BLaER1 treated with 17β-estradiol and CSF1 and Interleukin-3, amounts not matched to agents 10 nM and 100 nM (cell line): ENCODE measurements around the gene CCDC201.
"Not testable (repeated sequence)": the region's sequence is repeated elsewhere in the genome, so short reads cannot be mapped to it uniquely, and the experiment has no call there.

Experiments used
- H3K27ac ChIP-seq, 11 experiments: shearing (Covaris generic); formaldehyde crosslinking; 2 replicates each; pipeline ENCODE4 v1.8.1; 2022
- H3K27me3 ChIP-seq, 11 experiments: shearing (Covaris generic); formaldehyde crosslinking; 2 replicates each; pipeline ENCODE4 v1.8.1; 2022
- H3K36me3 ChIP-seq, 11 experiments: shearing (Covaris generic); formaldehyde crosslinking; 2 replicates each; pipeline ENCODE4 v1.8.1; 2022
- H3K4me1 ChIP-seq, 10 experiments: shearing (Covaris generic); formaldehyde crosslinking; 2 replicates each; pipeline ENCODE4 v1.8.1; 2022
- H3K4me2 ChIP-seq, 11 experiments: shearing (Covaris generic); formaldehyde crosslinking; 2 replicates each; pipeline ENCODE4 v1.8.1; 2022
- H3K4me3 ChIP-seq, 10 experiments: shearing (Covaris generic); formaldehyde crosslinking; 2 replicates each; pipeline ENCODE4 v1.8.1; 2022
- H3K9ac ChIP-seq, 11 experiments: shearing (Covaris generic); formaldehyde crosslinking; 2 replicates each; pipeline ENCODE4 v1.8.1; 2022
- H3K9me3 ChIP-seq, 11 experiments: shearing (Covaris generic); formaldehyde crosslinking; replicated peaks in 1 of 11; 2 replicates each; pipeline ENCODE4 v1.8.1; 2022
- H4K20me1 ChIP-seq, 11 experiments: shearing (Covaris generic); formaldehyde crosslinking; 2 replicates each; pipeline ENCODE4 v1.8.1; 2022
- Cebpa-rat ChIP-seq, 11 experiments: shearing (Covaris generic); IDR thresholded peaks; 2 replicates each; pipeline ENCODE4 v1.8.1; 2022

The CCDC201 gene

GRCh38 chr7:45869426-45869825 lies 3.5 kb downstream of the CCDC201 start:
- no peak overlapping the region for H3K9ac ChIP-seq
- H3K4me3 ChIP-seq = no peak overlapping the region
- TF ChIP-seq Cebpa-rat (IDR thresholded peaks at IDR 0.05) = no peak
- H3K4me1 ChIP-seq = no peaks in the 10 kb centered on the region
- no peak overlapping the region for H3K4me2 ChIP-seq
- no peaks in the 10 kb centered on the region for H4K20me1 ChIP-seq
- H3K9me3 ChIP-seq = peaks cover 0 to 8% (median 0%) of the 10 kb centered on the region in 11 experiments; a peak in 2 of 22 replicates
- no peaks in the 10 kb centered on the region for H3K27me3 ChIP-seq
- H3K36me3 ChIP-seq = no peaks in the 10 kb centered on the region
- no peak overlapping the region for H3K27ac ChIP-seq

- Histone ChIP-seq H3K36me3 (no peaks in the 10 kb centered on the region), H3K27ac (no peak overlapping the region), H3K4me2 (no peak overlapping the region), H4K20me1 (no peaks in the 10 kb centered on the region), H3K4me1 (no peaks in the 10 kb centered on the region), H3K27me3 (no peaks in the 10 kb centered on the region), H3K9me3 (peaks cover 0 to 8% (median 0%) of the 10 kb centered on the region in 11 experiments; a peak in 2 of 22 replicates), H3K9ac (no peak overlapping the region), H3K4me3 (no peak overlapping the region)
- TF ChIP-seq Cebpa-rat (IDR thresholded peaks at IDR 0.05) = no peak
Measured at GRCh38 chr7:45867471-45867870, 5.4 kb downstream of the CCDC201 start.

- Histone ChIP-seq H3K36me3 (no peaks in the 10 kb centered on the region), H3K9me3 (peaks cover 0 to 8% (median 0%) of the 10 kb centered on the region in 11 experiments; a peak in 2 of 22 replicates), H3K4me2 (no peak overlapping the region), H3K27ac (no peak overlapping the region), H3K4me1 (no peaks in the 10 kb centered on the region), H3K4me3 (no peak overlapping the region), H3K27me3 (no peaks in the 10 kb centered on the region), H3K9ac (no peak overlapping the region), H4K20me1 (no peaks in the 10 kb centered on the region)
- no peak for TF ChIP-seq Cebpa-rat (IDR thresholded peaks at IDR 0.05)
Measured at GRCh38 chr7:45865594-45866410, 7.1 kb downstream of the CCDC201 start.

- Histone ChIP-seq H3K4me2 (no peak overlapping the region), H3K4me1 (peaks cover 0 to 5% (median 0%) of the 10 kb centered on the region in 10 experiments; a peak in 3 of 20 replicates), H3K27me3 (no peaks in the 10 kb centered on the region), H3K9me3 (peaks cover 0 to 8% (median 0%) of the 10 kb centered on the region in 11 experiments; a peak in 2 of 22 replicates), H4K20me1 (no peaks in the 10 kb centered on the region), H3K36me3 (no peaks in the 10 kb centered on the region), H3K9ac (no peak overlapping the region), H3K4me3 (no peak overlapping the region), H3K27ac (no peak overlapping the region)
- TF ChIP-seq Cebpa-rat (IDR thresholded peaks at IDR 0.05) = no peak
Measured at GRCh38 chr7:45863715-45864114, 9.2 kb downstream of the CCDC201 start.

- H3K27ac ChIP-seq, H3K27me3 ChIP-seq, H3K4me3 ChIP-seq, H4K20me1 ChIP-seq, H3K36me3 ChIP-seq, H3K9ac ChIP-seq, H3K4me2 ChIP-seq, H3K9me3 ChIP-seq: not testable (repeated sequence)
- peaks cover 1 to 23% (median 17%) of the 10 kb centered on the region in 10 experiments; a peak in 17 of 20 replicates for H3K4me1 ChIP-seq
Measured at GRCh38 chr7:45856888-45857287, 16.0 kb downstream of the CCDC201 start.

- not testable (repeated sequence) for H3K4me2 ChIP-seq, H3K4me3 ChIP-seq, H3K36me3 ChIP-seq, H4K20me1 ChIP-seq, H3K9ac ChIP-seq, H3K27me3 ChIP-seq, H3K27ac ChIP-seq, H3K9me3 ChIP-seq
- H3K4me1 ChIP-seq = peaks cover 8 to 30% (median 25%) of the 10 kb centered on the region in 10 experiments; a peak in 17 of 20 replicates
Measured at GRCh38 chr7:45855680-45856079, 17.2 kb downstream of the CCDC201 start.

GRCh38 chr7:45853491-45853890 lies 19.4 kb downstream of the CCDC201 start:
- not testable (repeated sequence) for H3K27me3 ChIP-seq, H3K4me3 ChIP-seq, H3K9me3 ChIP-seq

GRCh38 chr7:45852984-45853383 lies 19.9 kb downstream of the CCDC201 start:
- H3K4me2 ChIP-seq = peak overlapping the region in 5 of 11 experiments; percentile 24 to 92 (median 34); a peak in 7 of 22 replicates
- H3K9me3 ChIP-seq, H3K27ac ChIP-seq, H3K36me3 ChIP-seq, H3K27me3 ChIP-seq, H3K9ac ChIP-seq, H3K4me3 ChIP-seq, H4K20me1 ChIP-seq: not testable (repeated sequence)
- H3K4me1 ChIP-seq = peaks cover 8 to 43% (median 35%) of the 10 kb centered on the region in 10 experiments; a peak in 17 of 20 replicates

More at GRCh38 chr7:45853491-45853890, 19.4 kb downstream of the CCDC201 start:
- peak overlapping the region in 5 of 11 experiments; percentile 23 to 84 (median 30); a peak in 6 of 22 replicates for H3K4me2 ChIP-seq
- H3K27ac ChIP-seq, H4K20me1 ChIP-seq, H3K36me3 ChIP-seq, H3K9ac ChIP-seq: not testable (repeated sequence)
- peaks cover 8 to 38% (median 30%) of the 10 kb centered on the region in 10 experiments; a peak in 17 of 20 replicates for H3K4me1 ChIP-seq

GRCh38 chr7:45848734-45849133 lies 24.1 kb downstream of the CCDC201 start:
- peak overlapping the region in 4 of 11 experiments; percentile 56 to 69 (median 63); a peak in 6 of 22 replicates for H3K4me2 ChIP-seq
- H3K36me3 ChIP-seq, H3K27me3 ChIP-seq, H3K27ac ChIP-seq, H3K9ac ChIP-seq, H4K20me1 ChIP-seq, H3K4me3 ChIP-seq, H3K9me3 ChIP-seq: not testable (repeated sequence)
- H3K4me1 ChIP-seq = peaks cover 8 to 52% (median 40%) of the 10 kb centered on the region in 10 experiments; a peak in 17 of 20 replicates

- H3K4me1 ChIP-seq = peaks cover 11 to 51% (median 38%) of the 10 kb centered on the region in 10 experiments; a peak in 18 of 20 replicates
- not testable (repeated sequence) for H3K9ac ChIP-seq, H3K36me3 ChIP-seq, H3K9me3 ChIP-seq, H4K20me1 ChIP-seq, H3K4me2 ChIP-seq, H3K27ac ChIP-seq, H3K4me3 ChIP-seq, H3K27me3 ChIP-seq
Measured at GRCh38 chr7:45846536-45846935, 26.3 kb downstream of the CCDC201 start.

GRCh38 chr7:45841926-45842717 lies 30.8 kb downstream of the CCDC201 start:
- not testable (repeated sequence) for H3K4me3 ChIP-seq, H3K9me3 ChIP-seq, H4K20me1 ChIP-seq, H3K36me3 ChIP-seq, H3K27me3 ChIP-seq
- H3K9ac ChIP-seq = peak overlapping the region in 1 of 11 experiments; percentile 31; a peak in 1 of 22 replicates
- H3K27ac ChIP-seq = peak overlapping the region in 4 of 11 experiments; percentile 9 to 33 (median 22); a peak in 2 of 22 replicates
- peaks cover 7 to 40% (median 16%) of the 10 kb centered on the region in 10 experiments; a peak in 17 of 20 replicates for H3K4me1 ChIP-seq
- H3K4me2 ChIP-seq = peak overlapping the region; percentile 44 to 76 (median 62); a peak in 20 of 22 replicates

GRCh38 chr7:45838852-45839251 lies 34.0 kb downstream of the CCDC201 start:
- not testable (repeated sequence) for H3K4me3 ChIP-seq, H3K27ac ChIP-seq, H3K9ac ChIP-seq, H3K27me3 ChIP-seq, H3K9me3 ChIP-seq, H3K4me2 ChIP-seq, H3K36me3 ChIP-seq, H4K20me1 ChIP-seq
- peaks cover 7 to 35% (median 15%) of the 10 kb centered on the region in 10 experiments; a peak in 17 of 20 replicates for H3K4me1 ChIP-seq
